ENCODE measurements around the gene GLYR1. TPM values are rescaled to one million over a fixed set of nuclear protein-coding genes. Genes with fewer than 3 reads are reported as not detected.

Gene GLYR1
- total and polyA plus RNA-seq, 10 of the 15 experiments (the other 5 are each of a cell fraction or from before 2014, with no cell fraction given): 7.3 to 90.2 (median 57.2) TPM

DNA sequence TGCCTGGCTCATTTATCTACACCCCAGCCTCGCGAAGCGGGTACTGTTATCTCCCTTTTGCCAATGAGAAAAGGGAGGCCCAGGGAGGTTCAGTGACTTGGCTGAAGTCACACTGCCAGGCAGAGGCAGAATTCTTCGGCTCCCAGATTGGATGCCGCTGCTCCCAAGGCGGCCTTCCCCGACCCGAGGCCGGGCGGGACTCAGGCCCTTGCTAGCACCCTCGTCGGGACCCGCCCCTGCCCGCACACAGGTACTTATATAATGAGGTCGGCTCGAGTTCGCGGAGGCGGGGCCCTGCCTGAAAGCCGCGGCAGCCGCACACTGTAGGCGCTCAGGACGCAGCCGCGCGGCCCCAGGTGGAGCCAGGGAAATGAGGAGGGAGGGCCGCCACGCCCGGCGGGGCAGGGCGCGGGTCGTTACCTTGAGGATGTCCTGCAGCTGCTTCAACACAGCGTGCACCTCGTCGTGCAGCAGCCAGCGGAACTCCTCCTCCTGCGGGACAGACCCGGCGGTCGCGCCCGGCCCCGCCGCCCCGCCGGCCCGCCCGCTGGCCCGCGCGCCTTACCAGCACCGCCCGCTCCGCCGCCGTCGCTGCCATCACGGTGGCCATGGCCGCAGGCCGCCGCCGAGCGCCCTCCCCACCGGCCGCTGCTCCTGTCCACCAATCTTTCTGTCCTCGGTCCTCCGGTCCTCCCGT is 45.0 kb downstream of the GLYR1 start, which contains the start of gene ROGDI:
ROGDI (minus strand) TSS at position 672 of the 697 bp plus-strand sequence; CDS start at position 610, 62 bp downstream.
- RAD21 ChIA-PET (ENCODE audit: unreplicated experiment): interaction anchor here (1.1 to 2.8 kb wide), 2 partner anchors 68 to 107 kb away, joined by 4 to 18 read pairs; partner anchors contain the start of genes ANKS3 and DNAAF8
- peak within 1 kb of the TSS; percentile 58 for H3K27ac ChIP-seq (ENCODE audit: control insufficient read depth, insufficient read depth)
- H3K9me3 ChIP-seq (replicated peaks; ENCODE audit: control insufficient read depth, insufficient read depth, low read length): no peaks in the 10 kb centered on the region
- H3K9ac ChIP-seq (ENCODE audit: control insufficient read depth, insufficient read depth, low read length): peak within 1 kb of the TSS; percentile 43; the same call in 1 of the 2 replicates
- H3K79me2 ChIP-seq (ENCODE audit: control insufficient read depth, insufficient read depth, low read length): no peaks in the 10 kb centered on the region
- H3K27me3 ChIP-seq (replicated peaks in 1 of 2; ENCODE audit: control insufficient read depth in 2 of 2, insufficient read depth in 2 of 2, low read length in 1 of 2): no peaks in the 10 kb centered on the region
- peaks cover 20% of the 10 kb centered on the region for H3K4me1 ChIP-seq (ENCODE audit: control insufficient read depth, insufficient read depth, low read length)
- peaks cover 0 to 3% of the 10 kb centered on the region in 2 experiments for H3K36me3 ChIP-seq (ENCODE audit: control insufficient read depth in 2 of 2, insufficient read depth in 2 of 2, low read length in 1 of 2)
- H4K20me1 ChIP-seq (ENCODE audit: control insufficient read depth, insufficient read depth): no peaks in the 10 kb centered on the region
- TF ChIP-seq RB1 (IDR thresholded peaks at IDR 0.05; ENCODE audit: borderline replicate concordance): peak; percentile 45; the same call in 1 of the 2 replicates
- TF ChIP-seq, protein P1, sequence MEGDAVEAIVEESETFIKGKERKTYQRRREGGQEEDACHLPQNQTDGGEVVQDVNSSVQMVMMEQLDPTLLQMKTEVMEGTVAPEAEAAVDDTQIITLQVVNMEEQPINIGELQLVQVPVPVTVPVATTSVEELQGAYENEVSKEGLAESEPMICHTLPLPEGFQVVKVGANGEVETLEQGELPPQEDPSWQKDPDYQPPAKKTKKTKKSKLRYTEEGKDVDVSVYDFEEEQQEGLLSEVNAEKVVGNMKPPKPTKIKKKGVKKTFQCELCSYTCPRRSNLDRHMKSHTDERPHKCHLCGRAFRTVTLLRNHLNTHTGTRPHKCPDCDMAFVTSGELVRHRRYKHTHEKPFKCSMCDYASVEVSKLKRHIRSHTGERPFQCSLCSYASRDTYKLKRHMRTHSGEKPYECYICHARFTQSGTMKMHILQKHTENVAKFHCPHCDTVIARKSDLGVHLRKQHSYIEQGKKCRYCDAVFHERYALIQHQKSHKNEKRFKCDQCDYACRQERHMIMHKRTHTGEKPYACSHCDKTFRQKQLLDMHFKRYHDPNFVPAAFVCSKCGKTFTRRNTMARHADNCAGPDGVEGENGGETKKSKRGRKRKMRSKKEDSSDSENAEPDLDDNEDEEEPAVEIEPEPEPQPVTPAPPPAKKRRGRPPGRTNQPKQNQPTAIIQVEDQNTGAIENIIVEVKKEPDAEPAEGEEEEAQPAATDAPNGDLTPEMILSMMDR (IDR thresholded peaks at IDR 0.05 in 2 of 3, conservative IDR thresholded peaks at IDR 0.05 in 1 of 3; ENCODE audit: control insufficient read depth in 2 of 3, extremely low read depth in 1 of 3, insufficient read depth in 1 of 3, low read depth in 3 of 3, low read length in 3 of 3): no peak
- peak; percentile 76 for TF ChIP-seq IKZF1 (conservative IDR thresholded peaks at IDR 0.05)
- peak; percentile 57; the same call in 1 of the 2 replicates for TF ChIP-seq LARP7 (IDR thresholded peaks at IDR 0.05)
- TF ChIP-seq MXI1 (IDR thresholded peaks at IDR 0.05; ENCODE audit: low read depth, low read length): peak; percentile 48; the same call in 1 of the 2 replicates
- peak; percentile 70; the same call in 1 of the 2 replicates for TF ChIP-seq GATAD2B (conservative IDR thresholded peaks at IDR 0.05; ENCODE audit: low read depth)
- 0 out of 2 replicates have a peak, but pooled peaks have one; percentile 11 for TF ChIP-seq NR2C1 (IDR thresholded peaks at IDR 0.05)
- TF ChIP-seq TCF12 (IDR thresholded peaks at IDR 0.05; ENCODE audit: low read depth, low read length): 0 out of 2 replicates have a peak, but pooled peaks have one; percentile 4
- peak; percentile 7; the same call in 1 of the 2 replicates for TF ChIP-seq NR2F1 (conservative IDR thresholded peaks at IDR 0.05)
- TF ChIP-seq POLR2AphosphoS5 (IDR thresholded peaks at IDR 0.05; ENCODE audit: low read length): no peak; the same call in 1 of the 2 replicates
- no peak for TF ChIP-seq BRCA1 (IDR thresholded peaks at IDR 0.05; ENCODE audit: low read depth, low read length)
- TF ChIP-seq YBX1 (IDR thresholded peaks at IDR 0.05): no peak
- TF ChIP-seq HDGF (IDR thresholded peaks at IDR 0.05): no peak
- peak in 1 of 2 experiments; percentile 5; a peak in 1 of 4 replicates for TF ChIP-seq BHLHE40 (IDR thresholded peaks at IDR 0.05; ENCODE audit: borderline replicate concordance in 1 of 2, low read depth in 2 of 2, low read length in 1 of 2)
- TF ChIP-seq, protein P2, sequence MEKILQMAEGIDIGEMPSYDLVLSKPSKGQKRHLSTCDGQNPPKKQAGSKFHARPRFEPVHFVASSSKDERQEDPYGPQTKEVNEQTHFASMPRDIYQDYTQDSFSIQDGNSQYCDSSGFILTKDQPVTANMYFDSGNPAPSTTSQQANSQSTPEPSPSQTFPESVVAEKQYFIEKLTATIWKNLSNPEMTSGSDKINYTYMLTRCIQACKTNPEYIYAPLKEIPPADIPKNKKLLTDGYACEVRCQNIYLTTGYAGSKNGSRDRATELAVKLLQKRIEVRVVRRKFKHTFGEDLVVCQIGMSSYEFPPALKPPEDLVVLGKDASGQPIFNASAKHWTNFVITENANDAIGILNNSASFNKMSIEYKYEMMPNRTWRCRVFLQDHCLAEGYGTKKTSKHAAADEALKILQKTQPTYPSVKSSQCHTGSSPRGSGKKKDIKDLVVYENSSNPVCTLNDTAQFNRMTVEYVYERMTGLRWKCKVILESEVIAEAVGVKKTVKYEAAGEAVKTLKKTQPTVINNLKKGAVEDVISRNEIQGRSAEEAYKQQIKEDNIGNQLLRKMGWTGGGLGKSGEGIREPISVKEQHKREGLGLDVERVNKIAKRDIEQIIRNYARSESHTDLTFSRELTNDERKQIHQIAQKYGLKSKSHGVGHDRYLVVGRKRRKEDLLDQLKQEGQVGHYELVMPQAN (conservative IDR thresholded peaks at IDR 0.05): peak; percentile 79; the same call in 1 of the 2 replicates
- H2AFZ ChIP-seq (ENCODE audit: control insufficient read depth, low read depth, low read length): peak within 1 kb of the TSS; percentile 66
- no TSS peak for BruUV-seq (replicated peaks)
- in situ Hi-C loops (cut with MboI): no loop called here
- CTCF ChIA-PET: interaction anchor here (1.0 to 1.4 kb wide), 3 partner anchors 33 to 107 kb away, joined by 3 to 5 read pairs (median 3); partner anchors contain the start of genes ANKS3 and DNAAF8
- H3K4me3 ChIP-seq: peak within 1 kb of the TSS; percentile 72
- intact Hi-C loops (cut with micrococcal nuclease; ENCODE audit: unreplicated experiment): loop anchor here (2.0 to 10.0 kb wide), 4 partner anchors 33 to 187 kb away; partner anchors contain the start of genes ANKS3, DNAAF8, SEC14L5 and UBALD1
- ATAC-seq (peak; percentile 65), DNase-seq (ENCODE audit: low read depth, low spot score) (no peak), FAIRE-seq (peak; percentile 93)
- H3K4me2 ChIP-seq (ENCODE audit: control insufficient read depth, insufficient read depth): peak within 1 kb of the TSS; percentile 97
- SMC1A ChIA-PET (ENCODE audit: uncharacterized antibody, unreplicated experiment): interaction anchor here (0.7 to 2.4 kb wide), 4 partner anchors 29 to 178 kb away, joined by 3 to 11 read pairs (median 6); partner anchors contain the start of gene DNAAF8
- under 1% methylated on average over 34 of the region's 70 CpGs for WGBS (ENCODE audit: insufficient coverage, insufficient replicate concordance, low lambda C conversion rate, missing lambda C conversion rate)
- POLR2A ChIA-PET: interaction anchor here (0.5 to 1.8 kb wide), 4 partner anchors 9 to 108 kb away, joined by 3 to 5 read pairs (median 4); partner anchors contain the start of genes ANKS3, DNAAF8 and NUDT16L1
